Mucosa of stomach (tissue), 1 donor: ENCODE results near the gene MOV10.
"Not testable (repeated sequence)": the region's sequence is repeated elsewhere in the genome, so short reads cannot be mapped to it uniquely, and the experiment has no call there.

ENCODE experiments used
- H3K27me3 ChIP-seq: one replicate; pipeline ENCODE4 v1.7.0; 2013; ENCODE audit warnings: mild to moderate bottlenecking, low read length; ENCODE audit not compliant: control insufficient read depth, insufficient read depth
- H3K36me3 ChIP-seq: one replicate; pipeline ENCODE4 v1.7.0; 2013; ENCODE audit warnings: low read length; ENCODE audit not compliant: control insufficient read depth, insufficient read depth
- H3K4me1 ChIP-seq: one replicate; pipeline ENCODE4 v1.7.0; 2013; ENCODE audit warnings: mild to moderate bottlenecking, low read length; ENCODE audit not compliant: control insufficient read depth, insufficient read depth
- H3K4me3 ChIP-seq: one replicate; pipeline ENCODE4 v1.7.0; 2013; ENCODE audit warnings: low read length
- H3K9ac ChIP-seq: one replicate; pipeline ENCODE4 v1.7.0; 2013; ENCODE audit warnings: mild to moderate bottlenecking, low read length, moderate library complexity
- H3K9me3 ChIP-seq: one replicate; pipeline ENCODE4 v1.7.0; 2013; ENCODE audit warnings: mild to moderate bottlenecking, low read length, moderate library complexity; ENCODE audit not compliant: control insufficient read depth
- donor health status: Pancreatic carcinoma.

Gene MOV10

DNA sequence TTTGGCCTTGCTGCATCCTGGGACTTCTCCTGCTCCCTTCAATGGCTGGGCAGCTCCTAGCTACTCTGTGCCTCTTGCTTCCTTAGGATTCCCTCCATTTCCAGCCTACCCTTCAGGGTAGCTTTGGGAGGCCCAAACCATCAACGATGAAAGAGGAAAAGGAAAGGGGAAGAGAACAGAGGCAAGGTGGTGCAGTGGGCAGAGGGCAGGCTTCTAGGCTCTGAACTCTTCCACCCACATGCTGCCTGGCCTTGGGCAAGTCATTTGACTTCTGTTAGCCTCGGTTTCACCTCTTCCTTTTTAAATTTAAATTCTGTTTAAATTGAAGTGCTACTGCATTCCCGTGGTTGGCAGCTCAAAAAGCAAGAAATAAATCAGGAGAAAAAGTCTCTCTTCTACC is 46.3 kb downstream of the MOV10 start:
- H3K27me3 ChIP-seq = peaks cover 16% of the 10 kb centered on the region
- no peak overlapping the region for H3K4me3 ChIP-seq
- H3K36me3 ChIP-seq = no peaks in the 10 kb centered on the region
- no peaks in the 10 kb centered on the region for H3K9me3 ChIP-seq
- H3K9ac ChIP-seq = no peak overlapping the region
- H3K4me1 ChIP-seq = peaks cover 12% of the 10 kb centered on the region

- H3K9me3 ChIP-seq, H3K4me3 ChIP-seq, H3K36me3 ChIP-seq, H3K9ac ChIP-seq, H3K4me1 ChIP-seq: not testable (repeated sequence)
- H3K27me3 ChIP-seq = peaks cover 16% of the 10 kb centered on the region
Observed at GRCh38 chr1:112721294-112721693, 46.8 kb downstream of the MOV10 start.

DNA sequence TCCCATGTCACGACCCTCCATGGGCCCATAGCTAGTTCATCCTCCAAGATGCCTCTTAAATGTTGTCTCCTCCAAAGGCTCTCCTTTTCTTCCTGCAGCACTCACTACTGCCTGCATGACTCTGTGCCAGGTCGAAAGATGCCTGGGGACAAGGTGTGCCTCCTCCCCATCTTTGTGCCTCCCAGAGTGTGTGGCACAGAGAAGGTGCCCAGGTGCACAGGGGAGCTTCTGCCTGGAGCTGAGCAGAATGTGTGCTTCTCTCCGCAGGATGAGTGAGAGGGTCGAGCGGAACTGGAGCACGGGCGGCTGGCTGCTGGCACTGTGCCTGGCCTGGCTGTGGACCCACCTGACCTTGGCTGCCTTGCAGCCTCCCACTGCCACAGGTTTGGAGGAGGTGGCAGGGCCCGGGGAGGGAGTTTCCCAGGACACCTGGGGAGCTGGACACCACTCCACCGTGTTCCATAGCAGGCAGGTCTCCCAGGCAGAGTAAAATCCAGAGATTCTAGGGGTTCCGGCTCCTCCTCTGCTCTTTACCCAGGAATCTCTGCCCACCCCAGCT is 47.6 kb downstream of the MOV10 start:
- Histone ChIP-seq H3K27me3 (peaks cover 16% of the 10 kb centered on the region), H3K4me1 (peaks cover 4% of the 10 kb centered on the region), H3K4me3 (no peak overlapping the region), H3K9ac (no peak overlapping the region), H3K9me3 (no peaks in the 10 kb centered on the region), H3K36me3 (no peaks in the 10 kb centered on the region)

DNA sequence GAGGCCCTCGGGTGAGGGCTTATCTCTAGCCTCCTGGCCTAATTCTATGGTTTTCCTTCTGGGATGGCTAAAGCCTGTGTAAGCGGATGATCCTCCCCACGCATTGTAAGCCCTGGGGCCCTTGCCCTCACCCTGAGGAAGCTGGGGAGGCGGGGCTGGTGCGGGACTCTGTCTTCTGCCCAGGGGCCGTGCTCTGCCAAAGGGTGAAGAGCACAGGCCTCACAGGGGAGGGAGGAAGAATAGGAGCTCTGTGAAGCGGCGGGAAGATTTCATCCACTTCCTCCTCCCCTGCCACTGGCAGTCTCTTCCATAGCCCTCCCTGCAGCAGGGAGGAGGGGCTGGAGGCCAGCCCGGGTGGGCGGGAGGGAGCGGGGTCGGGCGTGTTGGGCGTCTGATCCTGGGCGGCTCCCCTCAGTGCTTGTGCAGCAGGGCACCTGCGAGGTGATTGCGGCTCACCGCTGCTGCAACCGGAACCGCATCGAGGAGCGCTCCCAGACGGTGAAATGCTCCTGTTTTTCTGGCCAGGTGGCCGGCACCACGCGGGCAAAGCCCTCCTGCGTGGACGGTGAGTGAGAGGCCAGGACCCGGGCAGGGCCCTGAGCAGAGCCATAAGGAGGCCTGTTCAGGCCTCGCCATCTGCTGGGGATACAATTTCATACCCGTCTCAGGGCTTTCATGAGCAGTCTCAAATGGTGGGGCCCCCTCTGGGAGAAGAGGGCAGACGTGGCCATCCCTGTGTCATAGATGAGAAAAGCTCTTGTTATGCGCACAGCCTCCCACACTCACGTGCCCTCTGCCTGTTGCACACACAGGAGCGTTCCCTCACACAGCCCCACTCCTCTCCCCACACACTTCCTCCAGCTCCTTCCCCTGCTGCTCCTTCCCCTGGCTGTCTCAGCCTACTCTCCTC is 48.4 kb downstream of the MOV10 start:
- peaks cover 16% of the 10 kb centered on the region for H3K27me3 ChIP-seq
- no peak overlapping the region for H3K4me3 ChIP-seq
- H3K9ac ChIP-seq = no peak overlapping the region

DNA sequence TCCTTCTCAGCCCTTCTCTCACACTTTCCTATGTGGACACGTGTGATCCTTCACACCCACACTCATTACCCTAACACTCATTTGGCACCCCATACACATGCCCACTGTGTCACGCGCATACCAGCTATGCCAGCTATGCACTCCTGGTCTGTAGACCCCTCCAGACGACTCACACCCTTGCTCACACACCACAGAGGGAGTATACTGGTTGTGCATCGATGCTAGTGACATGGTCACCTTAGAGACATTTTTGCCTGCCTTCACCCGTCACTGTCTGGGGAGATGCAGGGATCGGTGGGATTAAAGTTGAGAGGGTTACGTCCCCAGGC is 49.0 kb downstream of the MOV10 start:
- Histone ChIP-seq H3K4me1 (peaks cover 4% of the 10 kb centered on the region), H3K9ac (no peak overlapping the region), H3K36me3 (no peaks in the 10 kb centered on the region), H3K27me3 (peaks cover 16% of the 10 kb centered on the region), H3K9me3 (no peaks in the 10 kb centered on the region), H3K4me3 (no peak overlapping the region)

More for the DNA sequence above, 48.4 kb downstream of the MOV10 start:
- Histone ChIP-seq H3K4me1 (peaks cover 4% of the 10 kb centered on the region), H3K9me3 (no peaks in the 10 kb centered on the region), H3K36me3 (no peaks in the 10 kb centered on the region)

DNA sequence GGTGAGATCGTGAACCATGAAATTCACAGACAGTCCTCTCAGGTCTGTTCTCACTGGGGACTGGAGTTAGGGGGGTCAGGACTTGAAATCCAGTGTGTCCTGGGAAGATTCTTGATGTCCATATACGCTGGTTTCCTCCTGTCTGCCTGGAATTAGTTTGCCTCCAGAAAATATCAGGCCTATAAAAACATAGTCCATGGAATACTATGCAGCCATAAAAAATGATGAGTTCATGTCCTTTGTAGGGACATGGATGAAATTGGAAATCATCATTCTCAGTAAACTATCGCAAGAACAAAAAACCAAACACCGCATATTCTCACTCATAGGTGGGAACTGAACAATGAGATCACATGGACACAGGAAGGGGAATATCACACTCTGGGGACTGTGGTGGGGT is 49.8 kb downstream of the MOV10 start:
- not testable (repeated sequence) for H3K9me3 ChIP-seq, H3K4me1 ChIP-seq, H3K36me3 ChIP-seq, H3K9ac ChIP-seq, H3K4me3 ChIP-seq
- H3K27me3 ChIP-seq = peaks cover 11% of the 10 kb centered on the region

DNA sequence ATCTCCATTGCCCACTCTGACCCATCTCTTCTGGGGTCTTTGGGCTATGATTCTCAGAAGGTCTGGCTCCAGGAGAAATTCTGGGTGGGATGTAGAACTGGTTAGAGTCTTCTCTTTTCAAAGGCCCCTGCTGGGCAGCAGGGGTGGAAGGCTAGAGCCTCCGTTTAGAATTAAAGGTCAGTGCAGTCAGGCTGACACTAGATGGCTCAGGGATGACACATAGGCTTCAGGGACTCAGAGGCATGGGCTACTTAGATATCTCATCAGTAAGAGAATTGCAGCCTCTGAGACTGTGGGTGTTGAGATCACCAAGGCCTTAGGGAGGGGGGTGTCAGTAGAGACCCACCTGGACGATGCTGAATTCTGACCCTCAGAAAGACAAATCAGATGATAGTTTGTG is 53.3 kb downstream of the MOV10 start:
- H3K4me1 ChIP-seq = no peaks in the 10 kb centered on the region
- H3K36me3 ChIP-seq = no peaks in the 10 kb centered on the region
- no peak overlapping the region for H3K9ac ChIP-seq
- no peak overlapping the region for H3K4me3 ChIP-seq
- no peaks in the 10 kb centered on the region for H3K27me3 ChIP-seq
- no peaks in the 10 kb centered on the region for H3K9me3 ChIP-seq

DNA sequence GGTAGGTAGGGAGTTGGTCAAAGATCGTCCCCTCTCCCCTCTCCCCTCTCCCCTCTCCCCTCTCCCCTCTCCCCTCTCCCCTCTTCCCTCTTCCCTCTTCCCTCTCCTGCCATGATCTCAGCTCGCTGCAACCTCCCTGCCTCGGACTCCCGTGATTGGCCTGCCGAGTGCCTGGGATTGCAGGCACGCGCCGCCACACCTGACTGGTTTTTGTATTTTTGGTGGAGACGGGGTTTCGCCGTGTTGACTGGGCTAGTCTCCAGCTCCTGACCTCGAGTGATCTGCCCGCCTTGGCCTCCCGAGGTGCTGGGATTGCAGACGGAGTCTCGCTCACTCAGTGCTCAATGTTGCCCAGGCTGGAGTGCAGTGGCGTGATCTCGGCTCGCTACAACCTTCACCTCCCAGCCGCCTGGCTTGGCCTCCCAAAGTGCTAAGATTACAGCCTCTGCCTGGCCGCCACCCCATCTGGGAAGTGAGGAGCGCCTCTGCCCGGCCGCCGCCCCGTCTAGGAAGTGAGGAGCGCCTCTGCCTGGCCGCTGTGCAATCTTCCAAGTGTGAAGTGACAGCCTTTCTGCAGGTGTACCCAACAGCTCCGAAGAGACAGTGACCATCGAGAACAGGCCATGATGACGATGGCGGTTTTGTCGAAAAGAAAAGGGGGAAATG is 54.0 kb downstream of the MOV10 start:
- H3K36me3 ChIP-seq, H3K4me3 ChIP-seq, H3K9me3 ChIP-seq, H3K9ac ChIP-seq, H3K27me3 ChIP-seq, H3K4me1 ChIP-seq: not testable (repeated sequence)

- not testable (repeated sequence) for H3K9me3 ChIP-seq, H3K27me3 ChIP-seq, H3K9ac ChIP-seq, H3K4me3 ChIP-seq, H3K4me1 ChIP-seq, H3K36me3 ChIP-seq
Observed at GRCh38 chr1:112729011-112729410, 54.6 kb downstream of the MOV10 start.

DNA sequence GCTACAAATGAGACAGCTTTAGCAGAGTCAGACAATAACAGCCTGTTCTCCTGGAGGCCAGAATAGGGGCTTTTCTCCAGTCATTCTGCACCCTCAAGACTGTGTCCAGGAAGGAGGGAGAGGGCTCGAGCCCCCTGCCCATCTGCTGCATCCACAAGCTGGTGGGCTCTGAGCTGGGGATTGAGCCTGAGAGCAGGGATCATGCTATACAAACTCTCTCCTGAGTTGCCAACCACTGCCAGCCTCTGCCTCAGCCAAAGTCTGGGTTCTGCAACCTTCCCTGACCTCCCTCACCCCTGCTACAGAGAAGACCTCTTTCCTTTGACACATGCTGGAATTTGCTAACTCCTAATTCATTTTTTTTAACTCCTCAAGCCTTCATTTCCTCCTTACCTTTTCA is 55.5 kb downstream of the MOV10 start:
- Histone ChIP-seq H3K4me1 (no peaks in the 10 kb centered on the region), H3K27me3 (no peaks in the 10 kb centered on the region), H3K9me3 (no peaks in the 10 kb centered on the region), H3K4me3 (no peak overlapping the region), H3K36me3 (no peaks in the 10 kb centered on the region), H3K9ac (no peak overlapping the region)

DNA sequence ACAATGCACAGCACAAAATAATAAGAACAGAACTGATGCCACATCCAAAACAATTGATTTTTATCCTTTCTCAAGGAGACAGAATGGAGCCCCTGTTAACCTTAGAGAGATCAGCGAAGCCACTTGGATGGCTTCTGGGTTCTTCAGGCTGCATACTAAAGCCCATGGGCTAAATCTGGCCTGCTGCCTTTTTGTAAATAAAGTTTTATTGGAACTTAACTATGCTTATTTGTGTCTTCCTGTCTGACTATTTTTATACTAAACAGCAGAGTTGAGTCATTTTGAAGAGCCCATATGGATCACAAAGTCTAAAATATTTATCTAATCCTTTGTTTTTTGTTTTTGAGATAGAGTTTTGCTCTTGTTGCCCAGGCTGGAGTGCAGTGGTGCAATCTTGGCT is 57.0 kb downstream of the MOV10 start:
- no peak overlapping the region for H3K9ac ChIP-seq
- H3K4me1 ChIP-seq = no peaks in the 10 kb centered on the region
- no peaks in the 10 kb centered on the region for H3K36me3 ChIP-seq
- no peak overlapping the region for H3K4me3 ChIP-seq
- H3K27me3 ChIP-seq = no peaks in the 10 kb centered on the region
- no peaks in the 10 kb centered on the region for H3K9me3 ChIP-seq

DNA sequence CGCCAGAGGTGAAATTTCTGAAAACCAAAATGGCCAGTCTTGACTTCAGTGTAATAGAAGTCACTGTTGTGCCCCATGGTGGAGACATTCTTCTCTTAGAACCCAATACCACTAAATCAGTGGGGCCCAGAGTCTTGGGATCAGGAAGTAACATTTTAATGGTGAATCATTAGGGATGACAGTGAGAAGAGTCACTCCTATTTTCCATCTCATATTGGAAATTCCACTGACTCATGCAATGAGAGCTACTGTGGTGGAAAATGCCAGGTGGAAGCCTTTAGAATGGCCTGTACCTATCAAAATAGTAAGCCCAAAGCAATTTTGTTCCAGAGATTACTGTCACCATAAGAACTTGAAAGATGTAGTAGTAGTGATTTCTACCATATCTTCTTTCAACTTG is 61.3 kb downstream of the MOV10 start:
- peaks cover 7% of the 10 kb centered on the region for H3K27me3 ChIP-seq
- no peaks in the 10 kb centered on the region for H3K9me3 ChIP-seq
- H3K4me1 ChIP-seq = no peaks in the 10 kb centered on the region
- H3K4me3 ChIP-seq = no peak overlapping the region
- no peak overlapping the region for H3K9ac ChIP-seq
- no peaks in the 10 kb centered on the region for H3K36me3 ChIP-seq
